K562 (cell line): ENCODE data around the gene ACSL3. TPM values are rescaled to one million over a fixed set of nuclear protein-coding genes. Genes with fewer than 3 reads are reported as not detected.

Experiments
- COPS2 ChIP-seq: fragments of 450-650 bp; conservative IDR thresholded peaks from 2 replicates; pipeline ENCODE4 v1.6.1; 2016; ENCODE audit warnings: mild to moderate bottlenecking, moderate library complexity
- GTF2E2 ChIP-seq: fragments of 200-800 bp; sonication (Bioruptor generic); IDR thresholded peaks from 2 replicates; pipeline ENCODE4 v1.6.1; 2016; ENCODE audit warnings: missing genetic modification characterization, missing compliant biosample characterization
- HMG20A ChIP-seq: fragments of 450-650 bp; formaldehyde crosslinking; conservative IDR thresholded peaks from 2 replicates; pipeline ENCODE4 v1.4.0; 2020; ENCODE audit warnings: mild to moderate bottlenecking, mixed read lengths
- KLF6 ChIP-seq: fragments of 250-450 bp; sonication (Bioruptor Pico); IDR thresholded peaks from 2 replicates; pipeline ENCODE4 v1.4.0; 2020; ENCODE audit warnings: mild to moderate bottlenecking, moderate library complexity, borderline replicate concordance
- XRCC4 ChIP-seq: IDR thresholded peaks from one replicate; pipeline ENCODE4 v1.6.1; 2011; ENCODE audit not compliant: insufficient read depth, insufficient read length; ENCODE audit errors: extremely low read depth
- ZBTB17 ChIP-seq: fragments of 450-650 bp; formaldehyde crosslinking; IDR thresholded peaks from 2 replicates; pipeline ENCODE4 v1.4.0; 2020; ENCODE audit warnings: mild to moderate bottlenecking
- ZNF197 ChIP-seq: fragments of 200-800 bp; sonication (Bioruptor generic); IDR thresholded peaks from 2 replicates; pipeline ENCODE4 v1.6.1; 2016; ENCODE audit warnings: low read depth, missing genetic modification characterization, missing compliant biosample characterization
- ZNF324 ChIP-seq: fragments of 250-450 bp; sonication (Bioruptor Pico); IDR thresholded peaks from 2 replicates; pipeline ENCODE4 v1.4.0; 2020; ENCODE audit warnings: mild to moderate bottlenecking
- polyA plus RNA-seq, 8 experiments: library from polyadenylated mRNA; depleted of rRNA in 4 of 8; stranded (reverse) in 5 of 8; unstranded in 3 of 8; fragments of >200 nt; fragmentation: Nextera tagmentation in 2 of 8; fragmentation: Illumina TruSeq in 1 of 8; extraction: Ambion mirVana in 2 of 8; extraction: Trizol in 1 of 8; gene quantifications; 2 replicates each; pipeline versions ENCODE4 v1.2.1 to v1.2.3, GENCODE V29; 2011 to 2014; ENCODE audit warnings: inconsistent platforms in 1 of 8, missing spikeins in 1 of 8
- total RNA-seq, 7 experiments: library from RNA; depleted of rRNA in 6 of 7; stranded (reverse); fragments of >200 nt in 6 of 7; fragmentation: Illumina TruSeq in 2 of 7; extraction: Trizol in 2 of 7; gene quantifications; 2 replicates each; pipeline versions ENCODE4 v1.2.1 to v1.2.3, GENCODE V29; 2011 to 2021; ENCODE audit warnings: low replicate concordance in 1 of 7
- TF ChIP-seq, protein P1 (sequence below), 2 experiments: fragments of 450-650 bp in 1 of 2; sonication (generic) in 1 of 2; formaldehyde crosslinking in 1 of 2; IDR thresholded peaks; 2 replicates each; pipeline versions ENCODE4 v1.7.1 to v1.9.0; 2016 to 2022; ENCODE audit warnings: inconsistent platforms in 1 of 2, mild to moderate bottlenecking in 1 of 2, missing genetic modification reagents in 1 of 2
- TF ChIP-seq, protein P2 (sequence below): fragments of 450-650 bp; IDR thresholded peaks from 2 replicates; pipeline ENCODE4 v1.6.1; 2017; ENCODE audit warnings: antibody characterized with exemption, mild to moderate bottlenecking
- TF ChIP-seq, protein P3 (sequence below): fragments of 250-450 bp; sonication (Bioruptor Pico); IDR thresholded peaks from 2 replicates; pipeline ENCODE4 v1.8.0; 2022; ENCODE audit warnings: moderate library complexity, mild to moderate bottlenecking, inconsistent platforms

Gene ACSL3
- total and polyA plus RNA-seq, 9 of the 15 experiments (the other 6 are each of a cell fraction or from before 2014, with no cell fraction given): 21.3 to 123 (median 85.2) TPM

DNA sequence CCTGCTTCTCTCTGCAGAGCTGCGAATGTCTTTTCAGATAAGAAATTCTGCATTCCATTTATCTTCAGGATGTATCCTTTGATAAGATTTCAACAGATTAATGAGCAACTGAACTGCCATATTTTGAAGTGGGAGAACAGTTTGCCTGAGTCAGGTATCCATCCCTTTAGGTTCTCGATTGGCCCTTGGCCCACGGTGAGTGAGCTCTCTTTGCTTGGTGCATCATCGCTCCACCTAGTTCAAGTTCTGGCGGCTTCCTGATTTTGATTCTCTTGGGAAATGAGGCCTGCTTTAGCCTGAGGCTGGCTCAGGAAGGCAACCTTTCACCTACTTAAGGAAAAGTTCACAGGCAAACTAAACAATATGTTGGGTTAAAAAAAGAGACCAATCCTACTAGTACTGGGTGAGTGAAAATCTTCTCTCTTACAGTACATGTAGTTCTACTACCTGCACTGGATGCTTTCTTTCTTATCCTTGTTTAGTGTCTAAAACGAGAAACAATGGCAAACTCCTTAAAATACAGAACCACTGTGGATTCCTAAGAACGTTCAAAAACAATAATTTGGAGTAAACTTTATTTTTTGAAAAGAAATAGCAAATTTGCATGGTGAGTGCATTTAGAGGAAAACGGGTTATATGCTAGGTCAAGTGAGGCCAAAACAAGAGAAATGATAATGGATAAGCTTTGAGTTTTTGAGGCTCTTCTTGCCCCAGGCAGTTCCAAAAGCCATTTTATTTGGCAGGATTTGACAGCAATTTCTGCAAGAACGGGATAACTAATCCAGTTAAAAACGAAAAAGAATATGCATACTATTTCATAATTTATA, 837 bp upstream of the ACSL3 start (continued):
- TF ChIP-seq, protein P1, sequence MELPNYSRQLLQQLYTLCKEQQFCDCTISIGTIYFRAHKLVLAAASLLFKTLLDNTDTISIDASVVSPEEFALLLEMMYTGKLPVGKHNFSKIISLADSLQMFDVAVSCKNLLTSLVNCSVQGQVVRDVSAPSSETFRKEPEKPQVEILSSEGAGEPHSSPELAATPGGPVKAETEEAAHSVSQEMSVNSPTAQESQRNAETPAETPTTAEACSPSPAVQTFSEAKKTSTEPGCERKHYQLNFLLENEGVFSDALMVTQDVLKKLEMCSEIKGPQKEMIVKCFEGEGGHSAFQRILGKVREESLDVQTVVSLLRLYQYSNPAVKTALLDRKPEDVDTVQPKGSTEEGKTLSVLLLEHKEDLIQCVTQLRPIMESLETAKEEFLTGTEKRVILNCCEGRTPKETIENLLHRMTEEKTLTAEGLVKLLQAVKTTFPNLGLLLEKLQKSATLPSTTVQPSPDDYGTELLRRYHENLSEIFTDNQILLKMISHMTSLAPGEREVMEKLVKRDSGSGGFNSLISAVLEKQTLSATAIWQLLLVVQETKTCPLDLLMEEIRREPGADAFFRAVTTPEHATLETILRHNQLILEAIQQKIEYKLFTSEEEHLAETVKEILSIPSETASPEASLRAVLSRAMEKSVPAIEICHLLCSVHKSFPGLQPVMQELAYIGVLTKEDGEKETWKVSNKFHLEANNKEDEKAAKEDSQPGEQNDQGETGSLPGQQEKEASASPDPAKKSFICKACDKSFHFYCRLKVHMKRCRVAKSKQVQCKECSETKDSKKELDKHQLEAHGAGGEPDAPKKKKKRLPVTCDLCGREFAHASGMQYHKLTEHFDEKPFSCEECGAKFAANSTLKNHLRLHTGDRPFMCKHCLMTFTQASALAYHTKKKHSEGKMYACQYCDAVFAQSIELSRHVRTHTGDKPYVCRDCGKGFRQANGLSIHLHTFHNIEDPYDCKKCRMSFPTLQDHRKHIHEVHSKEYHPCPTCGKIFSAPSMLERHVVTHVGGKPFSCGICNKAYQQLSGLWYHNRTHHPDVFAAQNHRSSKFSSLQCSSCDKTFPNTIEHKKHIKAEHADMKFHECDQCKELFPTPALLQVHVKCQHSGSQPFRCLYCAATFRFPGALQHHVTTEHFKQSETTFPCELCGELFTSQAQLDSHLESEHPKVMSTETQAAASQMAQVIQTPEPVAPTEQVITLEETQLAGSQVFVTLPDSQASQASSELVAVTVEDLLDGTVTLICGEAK (IDR thresholded peaks at IDR 0.05): peak; percentile 33; the same call in 1 of the 2 replicates
- TF ChIP-seq, protein P1 (CRISPR knock-in tag; IDR thresholded peaks at IDR 0.05): no peak
- TF ChIP-seq ZNF324 (CRISPR knock-in tag): no peak
- TF ChIP-seq GTF2E2 (tag): no peak
- no peak for TF ChIP-seq ZNF197 (CRISPR knock-in tag)
- no peak for TF ChIP-seq XRCC4
- 0 out of 2 replicates have a peak, but pooled peaks have one; percentile 63 for TF ChIP-seq ZBTB17 (CRISPR knock-in tag)
- 0 out of 2 replicates have a peak, but pooled peaks have one; percentile 44 for TF ChIP-seq KLF6
- TF ChIP-seq, protein P2, sequence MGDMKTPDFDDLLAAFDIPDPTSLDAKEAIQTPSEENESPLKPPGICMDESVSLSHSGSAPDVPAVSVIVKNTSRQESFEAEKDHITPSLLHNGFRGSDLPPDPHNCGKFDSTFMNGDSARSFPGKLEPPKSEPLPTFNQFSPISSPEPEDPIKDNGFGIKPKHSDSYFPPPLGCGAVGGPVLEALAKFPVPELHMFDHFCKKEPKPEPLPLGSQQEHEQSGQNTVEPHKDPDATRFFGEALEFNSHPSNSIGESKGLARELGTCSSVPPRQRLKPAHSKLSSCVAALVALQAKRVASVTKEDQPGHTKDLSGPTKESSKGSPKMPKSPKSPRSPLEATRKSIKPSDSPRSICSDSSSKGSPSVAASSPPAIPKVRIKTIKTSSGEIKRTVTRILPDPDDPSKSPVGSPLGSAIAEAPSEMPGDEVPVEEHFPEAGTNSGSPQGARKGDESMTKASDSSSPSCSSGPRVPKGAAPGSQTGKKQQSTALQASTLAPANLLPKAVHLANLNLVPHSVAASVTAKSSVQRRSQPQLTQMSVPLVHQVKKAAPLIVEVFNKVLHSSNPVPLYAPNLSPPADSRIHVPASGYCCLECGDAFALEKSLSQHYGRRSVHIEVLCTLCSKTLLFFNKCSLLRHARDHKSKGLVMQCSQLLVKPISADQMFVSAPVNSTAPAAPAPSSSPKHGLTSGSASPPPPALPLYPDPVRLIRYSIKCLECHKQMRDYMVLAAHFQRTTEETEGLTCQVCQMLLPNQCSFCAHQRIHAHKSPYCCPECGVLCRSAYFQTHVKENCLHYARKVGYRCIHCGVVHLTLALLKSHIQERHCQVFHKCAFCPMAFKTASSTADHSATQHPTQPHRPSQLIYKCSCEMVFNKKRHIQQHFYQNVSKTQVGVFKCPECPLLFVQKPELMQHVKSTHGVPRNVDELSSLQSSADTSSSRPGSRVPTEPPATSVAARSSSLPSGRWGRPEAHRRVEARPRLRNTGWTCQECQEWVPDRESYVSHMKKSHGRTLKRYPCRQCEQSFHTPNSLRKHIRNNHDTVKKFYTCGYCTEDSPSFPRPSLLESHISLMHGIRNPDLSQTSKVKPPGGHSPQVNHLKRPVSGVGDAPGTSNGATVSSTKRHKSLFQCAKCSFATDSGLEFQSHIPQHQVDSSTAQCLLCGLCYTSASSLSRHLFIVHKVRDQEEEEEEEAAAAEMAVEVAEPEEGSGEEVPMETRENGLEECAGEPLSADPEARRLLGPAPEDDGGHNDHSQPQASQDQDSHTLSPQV: peak; percentile 73
- TF ChIP-seq COPS2: no peak
- TF ChIP-seq, protein P3, sequence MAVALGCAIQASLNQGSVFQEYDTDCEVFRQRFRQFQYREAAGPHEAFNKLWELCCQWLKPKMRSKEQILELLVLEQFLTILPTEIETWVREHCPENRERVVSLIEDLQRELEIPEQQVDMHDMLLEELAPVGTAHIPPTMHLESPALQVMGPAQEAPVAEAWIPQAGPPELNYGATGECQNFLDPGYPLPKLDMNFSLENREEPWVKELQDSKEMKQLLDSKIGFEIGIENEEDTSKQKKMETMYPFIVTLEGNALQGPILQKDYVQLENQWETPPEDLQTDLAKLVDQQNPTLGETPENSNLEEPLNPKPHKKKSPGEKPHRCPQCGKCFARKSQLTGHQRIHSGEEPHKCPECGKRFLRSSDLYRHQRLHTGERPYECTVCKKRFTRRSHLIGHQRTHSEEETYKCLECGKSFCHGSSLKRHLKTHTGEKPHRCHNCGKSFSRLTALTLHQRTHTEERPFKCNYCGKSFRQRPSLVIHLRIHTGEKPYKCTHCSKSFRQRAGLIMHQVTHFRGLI (CRISPR knock-in tag): 0 out of 2 replicates have a peak, but pooled peaks have one; percentile 27
- no peak for TF ChIP-seq HMG20A (CRISPR knock-in tag)
